UCSD-AML1 (cell line): ENCODE measurements around the gene PCDHB6.
"Not testable (repeated sequence)": the region's sequence is repeated elsewhere in the genome, so short reads cannot be mapped to it uniquely, and the experiment has no call there.

Experiments used
- DNase-seq: peaks from one replicate; lab custom pipeline; 2025; ENCODE audit not compliant: unreplicated experiment; lab: John Stamatoyannopoulos, UW

Gene PCDHB6

GRCh38 chr5:141157901-141158300, 8.0 kb downstream of the PCDHB6 start:
- DNase-seq, result not testable (repeated sequence)

DNA sequence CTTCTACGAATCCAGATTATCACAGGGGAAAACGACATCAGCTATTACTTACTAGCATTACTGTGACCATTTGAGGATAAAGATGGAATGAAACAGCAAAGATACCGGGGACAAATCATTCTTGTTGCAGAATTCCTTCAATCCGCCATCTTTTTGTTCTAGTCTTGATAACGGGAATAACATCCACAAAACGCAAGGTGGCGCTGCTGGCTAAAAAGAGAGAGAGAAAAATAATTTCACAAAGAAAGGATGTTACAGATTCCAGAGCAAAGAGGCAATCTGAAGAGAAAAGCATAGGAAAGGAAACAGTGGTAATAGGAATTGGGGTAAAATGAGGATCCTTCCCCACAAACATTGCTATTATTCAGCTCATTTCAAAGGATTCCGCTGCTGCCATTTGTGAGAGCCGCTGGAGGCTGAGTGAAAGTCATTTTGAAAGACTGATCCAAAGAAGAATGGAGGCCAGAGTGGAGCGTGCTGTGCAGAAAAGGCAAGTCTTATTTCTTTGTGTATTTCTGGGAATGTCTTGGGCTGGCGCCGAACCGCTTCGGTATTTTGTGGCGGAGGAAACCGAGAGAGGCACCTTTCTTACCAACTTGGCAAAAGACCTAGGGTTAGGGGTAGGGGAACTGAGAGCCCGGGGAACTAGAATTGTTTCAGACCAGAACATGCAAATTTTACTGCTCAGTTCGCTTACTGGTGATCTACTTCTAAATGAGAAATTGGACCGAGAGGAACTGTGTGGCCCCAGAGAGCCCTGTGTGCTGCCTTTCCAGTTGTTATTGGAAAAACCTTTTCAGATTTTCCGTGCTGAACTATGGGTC, 22.7 kb downstream of the PCDHB6 start, which contains the start of gene PCDHB7:
Gene PCDHB7 (plus strand): TSS at position 264 of the 824 bp plus-strand sequence. CDS start 192 bp downstream, at position 456.
- DNase-seq, result no peak

DNA sequence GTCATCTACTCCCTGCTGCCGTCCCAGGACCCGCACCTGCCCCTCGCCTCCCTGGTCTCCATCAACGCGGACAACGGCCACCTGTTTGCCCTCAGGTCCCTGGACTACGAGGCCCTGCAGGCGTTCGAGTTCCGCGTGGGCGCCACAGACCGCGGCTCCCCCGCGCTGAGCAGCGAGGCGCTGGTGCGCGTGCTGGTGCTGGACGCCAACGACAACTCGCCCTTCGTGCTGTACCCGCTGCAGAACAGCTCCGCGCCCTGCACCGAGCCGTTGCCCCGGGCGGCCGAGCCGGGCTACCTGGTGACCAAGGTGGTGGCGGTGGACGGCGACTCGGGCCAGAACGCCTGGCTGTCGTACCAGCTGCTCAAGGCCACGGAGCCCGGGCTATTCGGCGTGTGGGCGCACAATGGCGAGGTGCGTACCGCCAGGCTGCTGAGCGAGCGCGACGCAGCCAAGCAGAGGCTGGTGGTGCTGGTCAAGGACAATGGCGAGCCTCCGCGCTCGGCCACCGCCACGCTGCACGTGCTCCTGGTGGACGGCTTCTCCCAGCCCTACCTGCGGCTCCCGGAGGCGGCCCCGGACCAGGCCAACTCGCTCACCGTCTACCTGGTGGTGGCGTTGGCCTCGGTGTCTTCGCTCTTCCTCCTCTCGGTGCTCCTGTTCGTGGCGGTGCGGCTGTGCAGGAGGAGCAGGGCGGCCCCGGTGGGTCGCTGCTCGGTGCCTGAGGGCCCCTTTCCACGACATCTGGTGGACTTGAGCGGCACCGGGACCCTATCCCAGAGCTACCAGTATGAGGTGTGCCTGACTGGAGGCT, 24.6 kb downstream of the PCDHB6 start:
- not testable (repeated sequence) for DNase-seq

- DNase-seq, result no peak
Measured at GRCh38 chr5:141175933-141176332, 26.1 kb downstream of the PCDHB6 start.

- DNase-seq, result not testable (repeated sequence)
Measured at GRCh38 chr5:141177577-141178191, 27.8 kb downstream of the PCDHB6 start, which contains the start of gene PCDHB8. Gene PCDHB8, plus strand, starts transcription at chr5:141177790. Its CDS starts 245 bp downstream, at chr5:141178035.

GRCh38 chr5:141179371-141179770, 29.5 kb downstream of the PCDHB6 start:
- not testable (repeated sequence) for DNase-seq

DNA sequence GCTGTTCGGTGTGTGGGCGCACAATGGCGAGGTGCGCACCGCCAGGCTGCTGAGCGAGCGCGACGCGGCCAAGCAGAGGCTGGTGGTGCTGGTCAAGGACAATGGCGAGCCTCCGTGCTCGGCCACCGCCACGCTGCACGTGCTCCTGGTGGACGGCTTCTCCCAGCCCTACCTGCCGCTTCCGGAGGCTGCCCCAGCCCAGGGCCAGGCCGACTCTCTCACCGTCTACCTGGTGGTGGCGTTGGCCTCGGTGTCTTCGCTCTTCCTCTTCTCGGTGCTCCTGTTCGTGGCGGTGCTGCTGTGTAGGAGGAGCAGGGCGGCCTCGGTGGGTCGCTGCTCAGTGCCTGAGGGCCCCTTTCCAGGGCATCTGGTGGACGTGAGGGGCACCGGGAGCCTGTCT, 30.0 kb downstream of the PCDHB6 start:
- DNase-seq, result not testable (repeated sequence)

DNA sequence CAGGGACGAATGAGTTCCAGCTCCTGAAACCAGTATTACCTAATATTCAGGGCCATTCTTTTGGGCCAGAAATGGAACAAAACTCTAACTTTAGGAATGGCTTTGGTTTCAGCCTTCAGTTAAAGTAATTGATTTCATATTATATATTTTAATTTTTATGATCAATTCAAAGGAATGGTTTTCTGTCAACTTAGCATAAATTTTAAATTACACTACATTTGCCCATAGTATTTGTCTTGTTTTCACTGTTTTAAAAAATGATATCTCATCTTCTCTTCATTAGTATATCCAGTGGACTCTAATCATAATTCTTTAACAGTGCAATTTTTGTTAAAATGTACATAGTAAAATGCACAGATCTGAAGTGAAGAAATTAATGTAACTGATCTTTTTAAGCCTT, 30.5 kb downstream of the PCDHB6 start:
- DNase-seq, result no peak

- DNase-seq, result no peak
Measured at GRCh38 chr5:141182248-141182647, 32.4 kb downstream of the PCDHB6 start, which contains the start of gene PCDHB16. Gene PCDHB16, plus strand, starts transcription at chr5:141182387. Its CDS starts 173 bp downstream, at chr5:141182560.

- not testable (repeated sequence) for DNase-seq
Measured at GRCh38 chr5:141184117-141184855, 34.4 kb downstream of the PCDHB6 start.

DNA sequence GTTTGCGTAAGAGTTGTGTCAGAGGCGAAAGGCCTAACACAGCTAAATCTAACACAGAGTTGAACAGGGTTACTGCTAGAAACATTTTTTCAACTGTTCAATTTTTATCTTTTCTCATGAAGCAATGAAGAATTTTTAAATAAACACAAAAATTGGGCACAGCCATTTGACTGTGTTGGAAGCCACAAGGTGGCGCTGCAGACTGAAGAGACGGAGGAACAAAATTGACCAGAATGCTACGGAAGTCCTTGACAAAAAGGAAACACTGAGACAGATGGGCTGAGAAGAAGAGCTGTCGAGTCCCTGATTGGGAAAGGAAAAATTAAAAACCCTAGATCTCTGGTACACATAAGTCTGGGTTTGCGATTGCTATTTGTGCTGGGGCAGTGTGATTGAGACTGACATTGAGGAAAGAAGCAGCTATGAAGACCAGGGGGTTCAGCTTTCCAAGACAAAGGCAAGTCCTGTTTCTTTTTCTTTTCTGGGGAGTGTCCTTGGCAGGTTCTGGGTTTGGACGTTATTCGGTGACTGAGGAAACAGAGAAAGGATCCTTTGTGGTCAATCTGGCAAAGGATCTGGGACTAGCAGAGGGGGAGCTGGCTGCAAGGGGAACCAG, 37.1 kb downstream of the PCDHB6 start, which contains the start of gene PCDHB9:
Gene PCDHB9 (plus strand): TSS at position 265 of the 616 bp plus-strand sequence. CDS start 158 bp downstream, at position 423.
- peak; percentile 33 for DNase-seq

DNA sequence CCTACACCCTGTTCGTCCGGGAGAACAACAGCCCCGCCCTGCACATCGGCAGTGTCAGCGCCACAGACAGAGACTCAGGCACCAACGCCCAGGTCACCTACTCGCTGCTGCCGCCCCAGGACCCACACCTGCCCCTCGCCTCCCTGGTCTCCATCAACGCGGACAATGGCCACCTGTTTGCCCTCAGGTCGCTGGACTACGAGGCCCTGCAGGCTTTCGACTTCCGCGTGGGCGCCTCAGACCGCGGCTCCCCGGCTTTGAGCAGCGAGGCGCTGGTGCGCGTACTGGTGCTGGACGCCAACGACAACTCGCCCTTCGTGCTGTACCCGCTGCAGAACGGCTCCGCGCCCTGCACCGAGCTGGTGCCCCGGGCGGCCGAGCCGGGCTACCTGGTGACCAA, 38.8 kb downstream of the PCDHB6 start:
- not testable (repeated sequence) for DNase-seq

DNA sequence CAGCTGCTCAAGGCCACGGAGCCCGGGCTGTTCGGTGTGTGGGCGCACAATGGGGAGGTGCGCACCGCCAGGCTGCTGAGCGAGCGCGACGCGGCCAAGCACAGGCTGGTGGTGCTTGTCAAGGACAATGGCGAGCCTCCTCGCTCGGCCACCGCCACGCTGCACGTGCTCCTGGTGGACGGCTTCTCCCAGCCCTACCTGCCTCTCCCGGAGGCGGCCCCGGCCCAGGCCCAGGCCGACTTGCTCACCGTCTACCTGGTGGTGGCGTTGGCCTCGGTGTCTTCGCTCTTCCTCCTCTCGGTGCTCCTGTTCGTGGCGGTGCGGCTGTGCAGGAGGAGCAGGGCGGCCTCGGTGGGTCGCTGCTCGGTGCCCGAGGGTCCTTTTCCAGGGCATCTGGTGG, 39.3 kb downstream of the PCDHB6 start:
- not testable (repeated sequence) for DNase-seq

- DNase-seq, result peak; percentile 41
Measured at GRCh38 chr5:141192110-141192725, 42.4 kb downstream of the PCDHB6 start, which contains the start of gene PCDHB10. Gene PCDHB10, plus strand, starts transcription at chr5:141192353. Its CDS starts 200 bp downstream, at chr5:141192553.

- not testable (repeated sequence) for DNase-seq
Measured at GRCh38 chr5:141194332-141194731, 44.5 kb downstream of the PCDHB6 start.

DNA sequence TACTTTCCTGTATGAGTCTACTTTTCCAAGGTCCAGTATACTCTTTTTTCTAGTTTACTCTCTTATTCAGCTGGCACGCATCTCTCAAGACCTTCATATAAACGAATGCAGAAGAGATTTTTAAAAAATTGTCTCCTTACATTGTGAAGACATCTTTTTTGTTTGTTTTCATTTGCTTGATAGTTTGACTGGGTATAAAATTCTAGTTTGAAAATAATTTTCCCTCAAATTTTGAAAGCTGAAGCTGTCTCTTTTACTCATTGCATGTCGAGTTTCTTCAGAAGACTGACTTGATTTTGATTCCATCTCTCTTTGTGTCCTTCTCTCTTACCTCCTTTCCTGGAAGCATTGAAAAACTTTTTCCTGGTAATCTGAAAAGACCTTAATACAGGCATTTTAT, 46.5 kb downstream of the PCDHB6 start:
- DNase-seq, result no peak

DNA sequence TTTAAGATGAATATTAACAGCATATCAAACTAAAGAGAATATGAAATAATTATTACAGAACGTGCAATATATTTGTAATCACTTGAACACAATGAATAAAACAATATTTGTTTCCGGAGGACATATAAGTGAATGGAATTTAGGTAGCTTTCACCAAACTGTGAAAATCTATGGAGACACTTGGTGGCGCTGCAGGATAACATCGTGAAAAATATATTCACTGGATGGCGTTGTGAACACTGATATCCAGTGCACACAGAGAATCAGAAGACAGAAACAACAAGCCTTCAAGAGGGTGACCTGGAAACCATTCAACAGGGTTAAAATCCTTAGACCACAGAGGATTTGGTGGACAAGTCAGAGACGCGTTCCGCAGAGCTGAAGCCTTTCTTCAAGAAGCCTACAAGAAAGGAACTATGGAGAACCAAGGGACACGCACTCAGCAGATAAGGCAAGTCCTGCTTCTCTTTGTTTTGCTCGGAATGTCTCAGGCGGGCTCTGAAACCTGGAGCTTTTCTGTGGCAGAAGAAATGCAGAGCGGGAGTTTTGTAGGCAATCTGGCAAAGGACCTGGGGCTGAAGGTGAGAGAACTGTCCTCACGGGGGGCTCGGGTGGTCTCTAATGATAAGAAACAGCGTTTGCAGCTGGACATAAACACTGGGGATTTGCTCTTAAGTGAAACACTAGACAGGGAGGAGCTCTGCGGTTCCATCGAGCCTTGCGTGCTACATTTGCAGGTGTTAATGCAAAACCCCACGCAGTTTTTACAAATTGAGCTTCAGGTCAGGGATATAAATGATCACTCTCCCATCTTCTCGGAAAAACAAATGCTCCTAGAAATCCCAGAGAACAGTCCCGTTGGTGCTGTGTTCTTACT, 49.7 kb downstream of the PCDHB6 start, which contains the start of gene PCDHB11:
Gene PCDHB11 (plus strand): TSS at position 269 of the 877 bp plus-strand sequence. CDS start 148 bp downstream, at position 417.
- no peak for DNase-seq

DNA sequence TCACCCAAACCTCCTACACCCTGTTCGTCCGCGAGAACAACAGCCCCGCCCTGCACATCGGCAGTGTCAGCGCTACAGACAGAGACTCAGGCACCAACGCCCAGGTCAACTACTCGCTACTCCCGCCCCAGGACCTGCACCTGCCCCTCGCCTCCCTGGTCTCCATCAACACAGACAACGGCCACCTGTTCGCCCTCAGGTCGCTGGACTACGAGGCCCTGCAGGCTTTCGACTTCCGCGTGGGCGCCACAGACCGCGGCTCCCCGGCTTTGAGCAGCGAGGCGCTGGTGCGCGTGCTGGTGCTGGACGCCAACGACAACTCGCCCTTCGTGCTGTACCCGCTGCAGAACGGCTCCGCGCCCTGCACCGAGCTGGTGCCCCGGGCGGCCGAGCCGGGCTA, 51.3 kb downstream of the PCDHB6 start:
- DNase-seq, result not testable (repeated sequence)
